ENCODE measurements around the gene TMPRSS9.

Gene TMPRSS9

GRCh38 chr19:2434721-2435265 is 74.7 kb downstream of the TMPRSS9 start:
- H3K9me3 ChIP-seq (ENCODE audit: insufficient read depth, low read length), result no peaks in the 10 kb centered on the region
- H3K4me3 ChIP-seq (ENCODE audit: low read length), result no peak overlapping the region
- H3K79me2 ChIP-seq (ENCODE audit: low read length), result peaks cover 43% of the 10 kb centered on the region
- no peak overlapping the region for H3K9ac ChIP-seq (ENCODE audit: low read length)
- no peak overlapping the region for H3K4me2 ChIP-seq (ENCODE audit: low read length)
- no peaks in the 10 kb centered on the region for H3K27me3 ChIP-seq (ENCODE audit: low read depth, low read length)
- H2AFZ ChIP-seq (ENCODE audit: low read depth, low read length), result no peak overlapping the region
- no peak overlapping the region for H3K27ac ChIP-seq (ENCODE audit: low read length)
- peaks cover 22% of the 10 kb centered on the region for H4K20me1 ChIP-seq (ENCODE audit: insufficient read depth, low read length)
- TF ChIP-seq CTCF (IDR thresholded peaks at IDR 0.05; ENCODE audit: low read depth, low read length), result no peak
- no peak for TF ChIP-seq EZH2phosphoT487 (IDR thresholded peaks at IDR 0.05; ENCODE audit: low read depth)
- peaks cover 66% of the 10 kb centered on the region for H3K36me3 ChIP-seq (replicated peaks; ENCODE audit: low read depth, low read length)
- no peaks in the 10 kb centered on the region for H3K4me1 ChIP-seq (ENCODE audit: low read length)

GRCh38 chr19:2436384-2436783 is 76.3 kb downstream of the TMPRSS9 start:
- Histone ChIP-seq H3K4me3 (ENCODE audit: low read length) (no peak overlapping the region), H3K27me3 (ENCODE audit: low read depth, low read length) (no peaks in the 10 kb centered on the region), H4K20me1 (ENCODE audit: insufficient read depth, low read length) (peaks cover 34% of the 10 kb centered on the region), H3K36me3 (replicated peaks; ENCODE audit: low read depth, low read length) (peaks cover 65% of the 10 kb centered on the region), H3K4me1 (ENCODE audit: low read length) (no peaks in the 10 kb centered on the region), H3K9me3 (ENCODE audit: insufficient read depth, low read length) (no peaks in the 10 kb centered on the region), H3K79me2 (ENCODE audit: low read length) (peaks cover 59% of the 10 kb centered on the region), H2AFZ (ENCODE audit: low read depth, low read length) (no peak overlapping the region), H3K4me2 (ENCODE audit: low read length) (no peak overlapping the region), H3K27ac (ENCODE audit: low read length) (no peak overlapping the region), H3K9ac (ENCODE audit: low read length) (no peak overlapping the region)
- no peak for TF ChIP-seq CTCF (IDR thresholded peaks at IDR 0.05; ENCODE audit: low read depth, low read length)
- TF ChIP-seq EZH2phosphoT487 (IDR thresholded peaks at IDR 0.05; ENCODE audit: low read depth), result no peak

- Histone ChIP-seq H3K36me3 (replicated peaks; ENCODE audit: low read depth, low read length) (peaks cover 65% of the 10 kb centered on the region), H3K79me2 (ENCODE audit: low read length) (peaks cover 64% of the 10 kb centered on the region), H3K27ac (ENCODE audit: low read length) (no peak overlapping the region), H2AFZ (ENCODE audit: low read depth, low read length) (no peak overlapping the region), H3K4me2 (ENCODE audit: low read length) (no peak overlapping the region), H3K27me3 (ENCODE audit: low read depth, low read length) (no peaks in the 10 kb centered on the region), H3K4me1 (ENCODE audit: low read length) (no peaks in the 10 kb centered on the region), H3K9me3 (ENCODE audit: insufficient read depth, low read length) (no peaks in the 10 kb centered on the region), H4K20me1 (ENCODE audit: insufficient read depth, low read length) (peaks cover 39% of the 10 kb centered on the region), H3K9ac (ENCODE audit: low read length) (no peak overlapping the region), H3K4me3 (ENCODE audit: low read length) (no peak overlapping the region)
- TF ChIP-seq CTCF (IDR thresholded peaks at IDR 0.05; ENCODE audit: low read depth, low read length) (no peak), EZH2phosphoT487 (IDR thresholded peaks at IDR 0.05; ENCODE audit: low read depth) (no peak)
Observed at GRCh38 chr19:2436926-2437325, 76.9 kb downstream of the TMPRSS9 start.

- no peak overlapping the region for H3K9ac ChIP-seq (ENCODE audit: low read length)
- H2AFZ ChIP-seq (ENCODE audit: low read depth, low read length), result no peak overlapping the region
- H3K4me3 ChIP-seq (ENCODE audit: low read length), result no peak overlapping the region
- H3K27me3 ChIP-seq (ENCODE audit: low read depth, low read length), result no peaks in the 10 kb centered on the region
- peaks cover 51% of the 10 kb centered on the region for H4K20me1 ChIP-seq (ENCODE audit: insufficient read depth, low read length)
- no peaks in the 10 kb centered on the region for H3K9me3 ChIP-seq (ENCODE audit: insufficient read depth, low read length)
- peaks cover 76% of the 10 kb centered on the region for H3K79me2 ChIP-seq (ENCODE audit: low read length)
- H3K4me2 ChIP-seq (ENCODE audit: low read length), result no peak overlapping the region
- TF ChIP-seq EZH2phosphoT487 (IDR thresholded peaks at IDR 0.05; ENCODE audit: low read depth) (no peak), CTCF (IDR thresholded peaks at IDR 0.05; ENCODE audit: low read depth, low read length) (no peak)
- H3K36me3 ChIP-seq (replicated peaks; ENCODE audit: low read depth, low read length), result peaks cover 68% of the 10 kb centered on the region
- no peak overlapping the region for H3K27ac ChIP-seq (ENCODE audit: low read length)
- no peaks in the 10 kb centered on the region for H3K4me1 ChIP-seq (ENCODE audit: low read length)
Observed at GRCh38 chr19:2438178-2438577, 78.1 kb downstream of the TMPRSS9 start.

Measured in OCI-LY3 (cell line).